Measurements from ENCODE around the gene PDE7B. TPM values are rescaled to one million over a fixed set of nuclear protein-coding genes. Genes with fewer than 3 reads are reported as not detected.

PDE7B gene
- total RNA-seq, 1 experiment from 2014 or later: not detected

- ChIA-PET POLR2A (ENCODE audit: low non-redundant PET) (no interaction called here), CTCF (no interaction called here)
- Histone ChIP-seq H3K27me3 (replicated peaks; ENCODE audit: insufficient read depth, low read depth, low read length, poor library complexity) (peaks cover 15% of the 10 kb centered on the region), H3K4me3 (ENCODE audit: low read depth, low read length, poor library complexity, severe bottlenecking) (no peak overlapping the region), H3K4me1 (ENCODE audit: insufficient read depth, low read length, poor library complexity, severe bottlenecking) (no peaks in the 10 kb centered on the region), H3K36me3 (ENCODE audit: insufficient read depth, low read length, poor library complexity, severe bottlenecking) (no peaks in the 10 kb centered on the region), H3K27ac (ENCODE audit: low read depth, low read length, poor library complexity, severe bottlenecking) (no peak overlapping the region), H3K9me3 (ENCODE audit: low read depth, low read length, poor library complexity, severe bottlenecking) (no peaks in the 10 kb centered on the region)
- no peak for TF ChIP-seq CTCF (conservative IDR thresholded peaks at IDR 0.05; ENCODE audit: low read depth, low read length)
- no peak for TF ChIP-seq EZH2 (IDR thresholded peaks at IDR 0.05; ENCODE audit: borderline replicate concordance, low read depth, low read length, poor library complexity, severe bottlenecking)
- intact Hi-C loops (cut with micrococcal nuclease; ENCODE audit: unreplicated experiment): no loop called here
- BruUV-seq (replicated peaks): no TSS peak
- DNase-seq (ENCODE audit: low spot score): no peak
Observed at GRCh38 chr6:136192902-136193301, 341.4 kb downstream of the PDE7B start.

GRCh38 chr6:136201732-136202131 is 350.2 kb downstream of the PDE7B start:
- ChIA-PET POLR2A (ENCODE audit: low non-redundant PET) (no interaction called here), CTCF (no interaction called here)
- H3K4me3 ChIP-seq (ENCODE audit: low read depth, low read length, poor library complexity, severe bottlenecking): no peak overlapping the region
- BruUV-seq (replicated peaks): no TSS peak
- peak; percentile 14 for DNase-seq (ENCODE audit: low spot score)
- H3K27ac ChIP-seq (ENCODE audit: low read depth, low read length, poor library complexity, severe bottlenecking): no peak overlapping the region
- H3K36me3 ChIP-seq (ENCODE audit: insufficient read depth, low read length, poor library complexity, severe bottlenecking): no peaks in the 10 kb centered on the region
- H3K27me3 ChIP-seq (replicated peaks; ENCODE audit: insufficient read depth, low read depth, low read length, poor library complexity): peaks cover 23% of the 10 kb centered on the region
- H3K9me3 ChIP-seq (ENCODE audit: low read depth, low read length, poor library complexity, severe bottlenecking): no peaks in the 10 kb centered on the region
- intact Hi-C loops (cut with micrococcal nuclease; ENCODE audit: unreplicated experiment): no loop called here
- TF ChIP-seq CTCF (conservative IDR thresholded peaks at IDR 0.05; ENCODE audit: low read depth, low read length) (peak; percentile 30; the same call in 1 of the 2 replicates), EZH2 (IDR thresholded peaks at IDR 0.05; ENCODE audit: borderline replicate concordance, low read depth, low read length, poor library complexity, severe bottlenecking) (no peak)
- no peaks in the 10 kb centered on the region for H3K4me1 ChIP-seq (ENCODE audit: insufficient read depth, low read length, poor library complexity, severe bottlenecking)

GRCh38 chr6:136208783-136209182 is 357.3 kb downstream of the PDE7B start:
- no peaks in the 10 kb centered on the region for H3K4me1 ChIP-seq (ENCODE audit: insufficient read depth, low read length, poor library complexity, severe bottlenecking)
- H3K36me3 ChIP-seq (ENCODE audit: insufficient read depth, low read length, poor library complexity, severe bottlenecking): no peaks in the 10 kb centered on the region
- no peak overlapping the region for H3K4me3 ChIP-seq (ENCODE audit: low read depth, low read length, poor library complexity, severe bottlenecking)
- POLR2A ChIA-PET (ENCODE audit: low non-redundant PET): no interaction called here
- no peaks in the 10 kb centered on the region for H3K9me3 ChIP-seq (ENCODE audit: low read depth, low read length, poor library complexity, severe bottlenecking)
- intact Hi-C loops (cut with micrococcal nuclease; ENCODE audit: unreplicated experiment): no loop called here
- TF ChIP-seq EZH2 (IDR thresholded peaks at IDR 0.05; ENCODE audit: borderline replicate concordance, low read depth, low read length, poor library complexity, severe bottlenecking): no peak
- 0 out of 2 replicates have a peak, but pooled peaks have one; percentile 19 for TF ChIP-seq CTCF (conservative IDR thresholded peaks at IDR 0.05; ENCODE audit: low read depth, low read length)
- peaks cover 13% of the 10 kb centered on the region for H3K27me3 ChIP-seq (replicated peaks; ENCODE audit: insufficient read depth, low read depth, low read length, poor library complexity)
- DNase-seq (ENCODE audit: low spot score): no peak
- CTCF ChIA-PET: no interaction called here
- H3K27ac ChIP-seq (ENCODE audit: low read depth, low read length, poor library complexity, severe bottlenecking): no peak overlapping the region
- no TSS peak for BruUV-seq (replicated peaks)

All from A673 (cell line).